GM21529 (cell line): ENCODE measurements around the gene PCYT1B.
"Not testable (repeated sequence)": the region's sequence is repeated elsewhere in the genome, so short reads cannot be mapped to it uniquely, and the experiment has no call there.

Source experiments
- ATAC-seq: cut with Tn5 transposase; IDR thresholded peaks from one replicate; pipeline ENCODE4 v1.9.1; 2021; ENCODE audit not compliant: unreplicated experiment

The PCYT1B gene

GRCh38 chrX:24646745-24647182 is 383 bp downstream of the PCYT1B start:
- ATAC-seq, result no peak

- ATAC-seq, result no peak
Measured at GRCh38 chrX:24646006-24646405, 1.1 kb downstream of the PCYT1B start.

GRCh38 chrX:24643116-24643515 is 4.0 kb downstream of the PCYT1B start:
- ATAC-seq, result no peak

GRCh38 chrX:24629701-24630100 is 17.4 kb downstream of the PCYT1B start:
- no peak for ATAC-seq

- no peak for ATAC-seq
Measured at GRCh38 chrX:24619647-24620046, 27.5 kb downstream of the PCYT1B start.

- no peak for ATAC-seq
Measured at GRCh38 chrX:24610516-24610915, 36.6 kb downstream of the PCYT1B start.

- ATAC-seq, result no peak
Measured at GRCh38 chrX:24607616-24608015, 39.5 kb downstream of the PCYT1B start.

- ATAC-seq, result not testable (repeated sequence)
Measured at GRCh38 chrX:24605941-24606340, 41.2 kb downstream of the PCYT1B start.

- ATAC-seq, result no peak
Measured at GRCh38 chrX:24603191-24603590, 44.0 kb downstream of the PCYT1B start.

GRCh38 chrX:24601858-24602257 is 45.3 kb downstream of the PCYT1B start:
- no peak for ATAC-seq

- ATAC-seq, result no peak
Measured at GRCh38 chrX:24594501-24594900, 52.6 kb downstream of the PCYT1B start.

GRCh38 chrX:24590111-24590510 is 57.0 kb downstream of the PCYT1B start:
- no peak for ATAC-seq

GRCh38 chrX:24577091-24577490 is 70.1 kb downstream of the PCYT1B start:
- no peak for ATAC-seq

- ATAC-seq, result no peak
Measured at GRCh38 chrX:24575496-24575895, 71.7 kb downstream of the PCYT1B start.

GRCh38 chrX:24574743-24575142 is 72.4 kb downstream of the PCYT1B start:
- no peak for ATAC-seq

GRCh38 chrX:24567169-24567568 is 80.0 kb downstream of the PCYT1B start:
- ATAC-seq, result no peak

- ATAC-seq, result no peak
Measured at GRCh38 chrX:24566240-24566639, 80.9 kb downstream of the PCYT1B start.

- no peak for ATAC-seq
Measured at GRCh38 chrX:24563291-24564010, 83.7 kb downstream of the PCYT1B start.

GRCh38 chrX:24561121-24561520 is 86.0 kb downstream of the PCYT1B start:
- ATAC-seq, result no peak

GRCh38 chrX:24553011-24553410 is 94.1 kb downstream of the PCYT1B start:
- no peak for ATAC-seq

- ATAC-seq, result no peak
Measured at GRCh38 chrX:24550166-24550565, 97.0 kb downstream of the PCYT1B start.

- ATAC-seq, result no peak
Measured at GRCh38 chrX:24547961-24548360, 99.2 kb downstream of the PCYT1B start.

GRCh38 chrX:24542756-24543155 is 104.4 kb downstream of the PCYT1B start:
- no peak for ATAC-seq
